Dendritic cell treated with granulocyte-macrophage colony-stimulating factor and Interleukin-4, amounts not matched to agents 40 ng/mL and 50 ng/mL, for 4 days (primary cell): ENCODE results near the gene ARL15.
A peak's percentile ranks its signal among the peaks of the same experiment; 100 is the strongest.

Source experiments
- H3K27ac Mint-ChIP-seq: one replicate; pipeline ENCODE4 v1.8.0; 2022; ENCODE audit warnings: mild to moderate bottlenecking, mixed read lengths
- H3K27me3 Mint-ChIP-seq: one replicate; pipeline ENCODE4 v1.8.0; 2022; ENCODE audit warnings: mild to moderate bottlenecking, mixed read lengths
- H3K36me3 Mint-ChIP-seq: one replicate; pipeline ENCODE4 v1.8.0; 2022; ENCODE audit warnings: low read depth, mixed read lengths
- H3K4me1 Mint-ChIP-seq: one replicate; pipeline ENCODE4 v1.8.0; 2022; ENCODE audit warnings: low read depth, mixed read lengths
- H3K4me3 Mint-ChIP-seq: one replicate; pipeline ENCODE4 v1.8.0; 2022; ENCODE audit warnings: mild to moderate bottlenecking, moderate library complexity, mixed read lengths
- H3K9me3 Mint-ChIP-seq: one replicate; pipeline ENCODE4 v1.8.0; 2022; ENCODE audit warnings: mixed read lengths
- intact Hi-C: fragments of 100-400 bp; cut with micrococcal nuclease; formaldehyde crosslinking; loops from one replicate; pipeline ENCODE4 v1.15.0; 2022

The ARL15 gene

GRCh38 chr5:54307583-54307982, 2.8 kb downstream of the ARL15 start:
- peaks cover 41% of the 10 kb centered on the region for H3K4me1 Mint-ChIP-seq
- H3K27ac Mint-ChIP-seq = peak overlapping the region; percentile 7
- H3K4me3 Mint-ChIP-seq = no peak overlapping the region
- H3K36me3 Mint-ChIP-seq = peaks cover 15% of the 10 kb centered on the region
- intact Hi-C loops = no loop called here
- H3K27me3 Mint-ChIP-seq = peaks cover 4% of the 10 kb centered on the region
- no peaks in the 10 kb centered on the region for H3K9me3 Mint-ChIP-seq

- H3K4me1 Mint-ChIP-seq = peaks cover 47% of the 10 kb centered on the region
- intact Hi-C loops = no loop called here
- no peak overlapping the region for H3K4me3 Mint-ChIP-seq
- no peaks in the 10 kb centered on the region for H3K27me3 Mint-ChIP-seq
- H3K36me3 Mint-ChIP-seq = peaks cover 15% of the 10 kb centered on the region
- H3K27ac Mint-ChIP-seq = no peak overlapping the region
- H3K9me3 Mint-ChIP-seq = no peaks in the 10 kb centered on the region
Observed at GRCh38 chr5:54306893-54307292, 3.5 kb downstream of the ARL15 start.

- no peaks in the 10 kb centered on the region for H3K9me3 Mint-ChIP-seq
- H3K4me1 Mint-ChIP-seq = peaks cover 54% of the 10 kb centered on the region
- H3K27me3 Mint-ChIP-seq = no peaks in the 10 kb centered on the region
- H3K36me3 Mint-ChIP-seq = peaks cover 12% of the 10 kb centered on the region
- no peak overlapping the region for H3K27ac Mint-ChIP-seq
- no peak overlapping the region for H3K4me3 Mint-ChIP-seq
- intact Hi-C loops = no loop called here
Observed at GRCh38 chr5:54305737-54306136, 4.6 kb downstream of the ARL15 start.

GRCh38 chr5:54304040-54304439, 6.3 kb downstream of the ARL15 start:
- Mint-ChIP-seq H3K4me3 (no peak overlapping the region), H3K27ac (peak overlapping the region; percentile 22)

GRCh38 chr5:54302267-54302687, 8.1 kb downstream of the ARL15 start:
- Mint-ChIP-seq H3K36me3 (peaks cover 8% of the 10 kb centered on the region), H3K4me1 (peaks cover 66% of the 10 kb centered on the region), H3K27me3 (no peaks in the 10 kb centered on the region), H3K27ac (peak overlapping the region; percentile 9), H3K4me3 (no peak overlapping the region), H3K9me3 (no peaks in the 10 kb centered on the region)
- intact Hi-C loops = no loop called here

More at GRCh38 chr5:54304040-54304439, 6.3 kb downstream of the ARL15 start:
- no peaks in the 10 kb centered on the region for H3K9me3 Mint-ChIP-seq
- intact Hi-C loops = no loop called here
- H3K4me1 Mint-ChIP-seq = peaks cover 57% of the 10 kb centered on the region
- no peaks in the 10 kb centered on the region for H3K36me3 Mint-ChIP-seq
- no peaks in the 10 kb centered on the region for H3K27me3 Mint-ChIP-seq

- Mint-ChIP-seq H3K4me3 (no peak overlapping the region), H3K36me3 (peaks cover 8% of the 10 kb centered on the region), H3K27ac (peak overlapping the region; percentile 9), H3K9me3 (no peaks in the 10 kb centered on the region), H3K27me3 (no peaks in the 10 kb centered on the region), H3K4me1 (peaks cover 70% of the 10 kb centered on the region)
- intact Hi-C loops = no loop called here
Observed at GRCh38 chr5:54301849-54302248, 8.5 kb downstream of the ARL15 start.

GRCh38 chr5:54301220-54301619, 9.2 kb downstream of the ARL15 start:
- Mint-ChIP-seq H3K4me3 (no peak overlapping the region), H3K9me3 (no peaks in the 10 kb centered on the region), H3K4me1 (peaks cover 77% of the 10 kb centered on the region), H3K27me3 (no peaks in the 10 kb centered on the region), H3K36me3 (peaks cover 8% of the 10 kb centered on the region), H3K27ac (peak overlapping the region; percentile 9)
- intact Hi-C loops = no loop called here

GRCh38 chr5:54298947-54299346, 11.4 kb downstream of the ARL15 start:
- no peaks in the 10 kb centered on the region for H3K9me3 Mint-ChIP-seq
- no peaks in the 10 kb centered on the region for H3K27me3 Mint-ChIP-seq
- peaks cover 93% of the 10 kb centered on the region for H3K4me1 Mint-ChIP-seq
- intact Hi-C loops = no loop called here
- H3K36me3 Mint-ChIP-seq = peaks cover 8% of the 10 kb centered on the region
- no peak overlapping the region for H3K27ac Mint-ChIP-seq
- H3K4me3 Mint-ChIP-seq = no peak overlapping the region

- Mint-ChIP-seq H3K27me3 (no peaks in the 10 kb centered on the region), H3K4me3 (no peak overlapping the region), H3K4me1 (peaks cover 74% of the 10 kb centered on the region), H3K9me3 (no peaks in the 10 kb centered on the region), H3K27ac (peak overlapping the region; percentile 54), H3K36me3 (peaks cover 8% of the 10 kb centered on the region)
- intact Hi-C loops = no loop called here
Observed at GRCh38 chr5:54296386-54296785, 14.0 kb downstream of the ARL15 start.

GRCh38 chr5:54295651-54296276, 14.6 kb downstream of the ARL15 start:
- Mint-ChIP-seq H3K4me1 (peaks cover 68% of the 10 kb centered on the region), H3K4me3 (peak overlapping the region; percentile 4), H3K27ac (peak overlapping the region; percentile 54), H3K36me3 (peaks cover 8% of the 10 kb centered on the region), H3K9me3 (no peaks in the 10 kb centered on the region), H3K27me3 (no peaks in the 10 kb centered on the region)
- intact Hi-C loops = no loop called here

- H3K27ac Mint-ChIP-seq = peak overlapping the region; percentile 37
- H3K36me3 Mint-ChIP-seq = peaks cover 8% of the 10 kb centered on the region
- H3K4me3 Mint-ChIP-seq = no peak overlapping the region
- H3K9me3 Mint-ChIP-seq = no peaks in the 10 kb centered on the region
- intact Hi-C loops = no loop called here
- H3K4me1 Mint-ChIP-seq = peaks cover 56% of the 10 kb centered on the region
- no peaks in the 10 kb centered on the region for H3K27me3 Mint-ChIP-seq
Observed at GRCh38 chr5:54294097-54294667, 16.2 kb downstream of the ARL15 start.

GRCh38 chr5:54292866-54293265, 17.5 kb downstream of the ARL15 start:
- Mint-ChIP-seq H3K36me3 (no peaks in the 10 kb centered on the region), H3K27ac (no peak overlapping the region), H3K4me3 (no peak overlapping the region), H3K4me1 (peaks cover 46% of the 10 kb centered on the region), H3K27me3 (no peaks in the 10 kb centered on the region), H3K9me3 (no peaks in the 10 kb centered on the region)
- intact Hi-C loops = no loop called here

GRCh38 chr5:54291498-54291897, 18.9 kb downstream of the ARL15 start:
- Mint-ChIP-seq H3K4me3 (no peak overlapping the region), H3K9me3 (no peaks in the 10 kb centered on the region), H3K27me3 (no peaks in the 10 kb centered on the region), H3K4me1 (peaks cover 32% of the 10 kb centered on the region), H3K27ac (no peak overlapping the region), H3K36me3 (no peaks in the 10 kb centered on the region)
- intact Hi-C loops = no loop called here

GRCh38 chr5:54289769-54290168, 20.6 kb downstream of the ARL15 start:
- Mint-ChIP-seq H3K4me3 (no peak overlapping the region), H3K4me1 (peaks cover 15% of the 10 kb centered on the region), H3K27me3 (no peaks in the 10 kb centered on the region), H3K27ac (no peak overlapping the region), H3K9me3 (no peaks in the 10 kb centered on the region), H3K36me3 (no peaks in the 10 kb centered on the region)
- intact Hi-C loops = no loop called here
